B cell (primary cell): ENCODE results near the gene DOCK1. TPM values are rescaled to one million over a fixed set of nuclear protein-coding genes. Genes with fewer than 3 reads are reported as not detected.

ENCODE experiments used
- ATAC-seq: fragments of 200-7000 bp; cut with Tn5 transposase; one replicate; pipeline ENCODE4 v1.10.0; 2021; ENCODE audit warnings: low read depth, mild to moderate bottlenecking, moderate number of reproducible peaks, moderate library complexity
- CTCF ChIA-PET: fragments of 350-600 bp; sonication (Branson Sonifier 250); formaldehyde crosslinking; loops from one replicate; lab custom pipeline; 2021; ENCODE audit warnings: antibody characterized with exemption, inconsistent platforms; lab: Charles Lee
- POLR2A ChIA-PET: fragments of 350-600 bp; sonication (Branson Sonifier 250); formaldehyde crosslinking; loops from one replicate; lab custom pipeline; 2021; ENCODE audit warnings: antibody characterized with exemption; lab: Charles Lee
- DNase-seq: peaks from one replicate; pipeline ENCODE4 v3.0.0; 2013
- H2AFZ ChIP-seq: 2 replicates; pipeline ENCODE4 v1.6.1; 2012; ENCODE audit warnings: mild to moderate bottlenecking, low read depth, low read length; ENCODE audit not compliant: insufficient read depth, poor library complexity, severe bottlenecking
- H3K27ac ChIP-seq, 2 donors: 1 replicate in 1 of 2; 2 replicates in 1 of 2; pipeline ENCODE4 v1.5.1; 2012 to 2013; ENCODE audit warnings: low read length in 2 of 2, mild to moderate bottlenecking in 2 of 2, moderate library complexity in 1 of 2
- H3K27me3 ChIP-seq, 4 experiments: fragments of 200-600 bp in 1 of 4; sonication (generic) in 1 of 4; replicated peaks in 1 of 4; 1 replicate in 2 of 4; 2 replicates in 2 of 4; pipeline versions ENCODE4 v1.6.1 to v1.7.0; 2013 to 2016; ENCODE audit warnings: low read length in 3 of 4, mild to moderate bottlenecking in 2 of 4, mixed read lengths in 1 of 4, moderate library complexity in 1 of 4; ENCODE audit not compliant: insufficient read depth in 4 of 4, control insufficient read depth in 3 of 4; ENCODE audit errors: control extremely low read depth in 1 of 4
- H3K36me3 ChIP-seq, 2 experiments: replicated peaks in 1 of 2; 1 replicate in 1 of 2; 2 replicates in 1 of 2; pipeline versions ENCODE4 v1.6.1 to v1.7.1; 2013; ENCODE audit warnings: low read length in 1 of 2; ENCODE audit not compliant: insufficient read depth in 2 of 2, control insufficient read depth in 1 of 2; ENCODE audit errors: control extremely low read depth in 1 of 2, extremely low read depth in 1 of 2
- H3K4me1 ChIP-seq, 2 donors: fragments of 200-600 bp in 1 of 2; sonication (generic) in 1 of 2; 1 replicate in 1 of 2; 2 replicates in 1 of 2; pipeline versions ENCODE4 v1.5.1 to v1.6.1; 2013 to 2017; ENCODE audit warnings: low read length in 2 of 2; ENCODE audit not compliant: control insufficient read depth in 2 of 2, insufficient read depth in 2 of 2
- H3K4me2 ChIP-seq: replicated peaks from 2 replicates; pipeline ENCODE3; 2012; ENCODE audit warnings: mild to moderate bottlenecking, low read depth, low read length; ENCODE audit not compliant: poor library complexity, severe bottlenecking
- H3K4me3 ChIP-seq, 5 experiments: fragments of 200-600 bp in 1 of 5; sonication (generic) in 1 of 5; 1 replicate in 3 of 5; 2 replicates in 2 of 5; pipeline versions ENCODE4 v1.5.1 to v1.7.0; 2011 to 2016; ENCODE audit warnings: low read length in 4 of 5, mild to moderate bottlenecking in 4 of 5, low read depth in 2 of 5, control low read depth in 1 of 5, moderate library complexity in 1 of 5; ENCODE audit not compliant: insufficient read depth in 1 of 5; ENCODE audit errors: control extremely low read depth in 1 of 5, extremely low read depth in 1 of 5
- H3K79me2 ChIP-seq: fragments of 200-600 bp; sonication (generic); one replicate; pipeline ENCODE4 v1.6.0; 2016; ENCODE audit warnings: low read length; ENCODE audit not compliant: control insufficient read depth, insufficient read depth
- H3K9ac ChIP-seq: fragments of 200-600 bp; sonication (generic); 2 replicates; pipeline ENCODE4 v1.6.1; 2017; ENCODE audit warnings: mild to moderate bottlenecking, low read length, moderate library complexity
- H3K9me3 ChIP-seq, 3 donors: one replicate each; pipeline versions ENCODE4 v1.6.1 to v1.7.1; 2013; ENCODE audit warnings: low read length in 2 of 3; ENCODE audit not compliant: control insufficient read depth in 2 of 3, insufficient read depth in 1 of 3; ENCODE audit errors: control extremely low read depth in 1 of 3
- H4K20me1 ChIP-seq: 2 replicates; pipeline ENCODE4 v1.6.0; 2012; ENCODE audit warnings: mild to moderate bottlenecking, low read length; ENCODE audit not compliant: insufficient read depth, control insufficient read depth, poor library complexity, severe bottlenecking
- H3K27ac Mint-ChIP-seq: one replicate; pipeline ENCODE4 v1.8.0; 2021; ENCODE audit warnings: mixed read lengths
- H3K27me3 Mint-ChIP-seq: one replicate; pipeline ENCODE4 v1.8.0; 2021; ENCODE audit warnings: mixed read lengths
- H3K4me1 Mint-ChIP-seq: one replicate; pipeline ENCODE4 v1.8.0; 2021; ENCODE audit warnings: mixed read lengths
- H3K4me3 Mint-ChIP-seq: one replicate; pipeline ENCODE4 v1.8.0; 2021; ENCODE audit warnings: mixed read lengths
- H3K9me3 Mint-ChIP-seq: one replicate; pipeline ENCODE4 v1.8.0; 2022; ENCODE audit warnings: mixed read lengths; ENCODE audit not compliant: insufficient read depth
- EZH2 ChIP-seq: IDR thresholded peaks from 2 replicates; pipeline ENCODE4 v1.6.1; 2012; ENCODE audit warnings: borderline replicate concordance, low read depth, mild to moderate bottlenecking, moderate library complexity, low read length; ENCODE audit not compliant: insufficient read depth, poor library complexity, severe bottlenecking
- WGBS: methylation state at CpG from one replicate; pipeline ENCODE4 v1.1.5; 2013; ENCODE audit warnings: missing lambda C conversion rate; ENCODE audit not compliant: insufficient coverage; 5-methylcytosine and 5-hydroxymethylcytosine counted together
- intact Hi-C: fragments of 100-400 bp; cut with micrococcal nuclease; formaldehyde crosslinking; loops from one replicate; pipeline ENCODE4 v1.10.0; 2022
- polyA plus RNA-seq: library from polyadenylated mRNA; depleted of rRNA; stranded (reverse); fragments of >200 nt; gene quantifications from 2 replicates; pipeline ENCODE4 v1.2.3, GENCODE V29; 2012
- total RNA-seq, 2 donors: library from RNA; stranded (reverse); fragments of 120-200 nt in 1 of 2; gene quantifications; 1 replicate in 1 of 2; 2 replicates in 1 of 2; pipeline versions ENCODE4 v1.2.3 to v1.2.4, GENCODE V29; 2013 to 2022
- TF ChIP-seq, protein P1 (sequence below): fragments of 200-600 bp; IDR thresholded peaks from one replicate; pipeline ENCODE4 v1.8.0; 2022; ENCODE audit warnings: antibody characterized with exemption, mild to moderate bottlenecking

Gene DOCK1
- total and polyA plus RNA-seq, 2 donors (not counting 1 experiment from before 2014, with no cell fraction given) = not detected

DNA sequence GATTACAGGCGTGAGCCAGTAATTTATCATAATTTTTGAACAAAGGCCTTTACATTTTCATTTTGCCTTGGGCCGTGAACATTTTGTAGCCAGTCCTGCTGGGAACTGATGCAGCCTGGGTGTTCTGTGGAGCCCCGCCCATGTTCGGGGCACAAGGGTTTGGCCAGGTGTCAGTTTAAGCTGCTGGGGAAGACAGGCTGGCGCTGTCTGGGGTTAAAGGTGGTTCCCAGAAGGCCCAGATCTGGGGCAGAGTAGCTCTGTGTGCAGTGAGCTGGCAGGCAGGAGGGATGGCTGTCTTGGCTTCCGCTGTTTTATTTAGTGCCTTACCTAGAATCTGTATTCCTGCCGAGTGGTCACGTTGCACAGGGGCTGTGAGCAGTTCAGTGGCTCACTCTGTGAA lies 50.2 kb downstream of the DOCK1 start:
- Histone ChIP-seq H3K4me3 (no peak overlapping the region), H3K9ac (no peak overlapping the region), H3K4me1 (no peaks in the 10 kb centered on the region), H4K20me1 (no peaks in the 10 kb centered on the region), H3K36me3 (no peaks in the 10 kb centered on the region), H3K9me3 (peaks cover 0 to 31% (median 0%) of the 10 kb centered on the region in 3 donors), H3K27me3 (no peaks in the 10 kb centered on the region), H3K79me2 (no peaks in the 10 kb centered on the region), H3K27ac (no peak overlapping the region), H2AFZ (no peak overlapping the region), H3K4me2 (no peak overlapping the region)
- 86% methylated on average over 8 of the region's 8 CpGs for WGBS
- POLR2A ChIA-PET = no interaction called here
- H3K4me3 Mint-ChIP-seq = no peak overlapping the region
- DNase-seq (no peak), ATAC-seq (no peak)
- CTCF ChIA-PET = no interaction called here
- H3K27me3 Mint-ChIP-seq = no peaks in the 10 kb centered on the region
- H3K9me3 Mint-ChIP-seq = no peaks in the 10 kb centered on the region
- no peak overlapping the region for H3K27ac Mint-ChIP-seq
- TF ChIP-seq, protein P1, sequence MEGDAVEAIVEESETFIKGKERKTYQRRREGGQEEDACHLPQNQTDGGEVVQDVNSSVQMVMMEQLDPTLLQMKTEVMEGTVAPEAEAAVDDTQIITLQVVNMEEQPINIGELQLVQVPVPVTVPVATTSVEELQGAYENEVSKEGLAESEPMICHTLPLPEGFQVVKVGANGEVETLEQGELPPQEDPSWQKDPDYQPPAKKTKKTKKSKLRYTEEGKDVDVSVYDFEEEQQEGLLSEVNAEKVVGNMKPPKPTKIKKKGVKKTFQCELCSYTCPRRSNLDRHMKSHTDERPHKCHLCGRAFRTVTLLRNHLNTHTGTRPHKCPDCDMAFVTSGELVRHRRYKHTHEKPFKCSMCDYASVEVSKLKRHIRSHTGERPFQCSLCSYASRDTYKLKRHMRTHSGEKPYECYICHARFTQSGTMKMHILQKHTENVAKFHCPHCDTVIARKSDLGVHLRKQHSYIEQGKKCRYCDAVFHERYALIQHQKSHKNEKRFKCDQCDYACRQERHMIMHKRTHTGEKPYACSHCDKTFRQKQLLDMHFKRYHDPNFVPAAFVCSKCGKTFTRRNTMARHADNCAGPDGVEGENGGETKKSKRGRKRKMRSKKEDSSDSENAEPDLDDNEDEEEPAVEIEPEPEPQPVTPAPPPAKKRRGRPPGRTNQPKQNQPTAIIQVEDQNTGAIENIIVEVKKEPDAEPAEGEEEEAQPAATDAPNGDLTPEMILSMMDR = no peak
- no peak for TF ChIP-seq EZH2
- intact Hi-C loops = no loop called here
- no peaks in the 10 kb centered on the region for H3K4me1 Mint-ChIP-seq

DNA sequence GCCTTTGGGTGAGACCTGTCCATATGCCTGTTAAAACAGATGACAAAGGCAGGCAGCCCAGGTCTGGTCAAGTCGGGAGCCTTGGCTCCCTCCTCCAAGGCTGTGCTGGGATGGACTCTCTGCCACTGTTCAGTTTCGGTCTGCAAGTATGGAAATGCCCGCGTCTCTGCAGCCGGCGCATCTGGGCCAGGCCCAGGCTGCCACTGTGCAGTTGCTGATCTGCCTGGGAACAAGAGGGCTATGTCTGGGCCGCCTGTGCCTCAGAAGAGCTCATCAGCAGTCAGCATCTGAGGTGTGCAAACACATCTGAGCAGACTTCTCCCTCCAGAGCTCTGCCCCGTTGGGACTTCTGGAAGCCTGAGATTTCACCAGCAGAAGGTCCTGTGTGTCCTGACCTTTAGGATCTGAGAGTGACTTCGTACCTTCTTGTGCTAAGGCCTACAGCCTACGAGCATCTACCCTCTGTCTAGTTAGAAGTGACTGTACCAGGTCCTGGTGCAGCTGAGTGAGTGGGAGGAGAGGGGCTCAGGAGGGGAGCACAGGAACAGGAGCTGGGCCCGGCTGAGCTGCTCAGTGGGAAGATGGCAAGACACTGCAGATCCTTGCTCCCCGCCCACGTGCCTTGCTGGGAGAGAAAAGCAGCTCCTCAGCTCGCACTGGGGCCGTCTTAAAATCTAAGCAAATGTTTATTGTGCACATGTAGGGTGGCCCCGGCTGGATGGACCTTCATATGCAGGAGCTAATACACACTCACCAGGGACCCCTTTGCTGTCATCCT lies 50.9 kb downstream of the DOCK1 start:
- no peaks in the 10 kb centered on the region for H3K79me2 ChIP-seq
- H3K4me1 ChIP-seq = no peaks in the 10 kb centered on the region
- H3K4me2 ChIP-seq = no peak overlapping the region
- ATAC-seq (no peak), DNase-seq (no peak)
- H3K9me3 ChIP-seq = peaks cover 0 to 27% (median 0%) of the 10 kb centered on the region in 3 donors
- Mint-ChIP-seq H3K4me3 (no peak overlapping the region), H3K27me3 (no peaks in the 10 kb centered on the region), H3K4me1 (no peaks in the 10 kb centered on the region), H3K9me3 (no peaks in the 10 kb centered on the region), H3K27ac (no peak overlapping the region)
- no peak overlapping the region for H3K9ac ChIP-seq
- POLR2A ChIA-PET = no interaction called here
- CTCF ChIA-PET = no interaction called here
- H2AFZ ChIP-seq = no peak overlapping the region
- intact Hi-C loops = no loop called here
- WGBS = 79% methylated on average over 13 of the region's 16 CpGs
- H4K20me1 ChIP-seq = no peaks in the 10 kb centered on the region
- TF ChIP-seq, protein P1 = no peak
- TF ChIP-seq EZH2 = no peak
- no peaks in the 10 kb centered on the region for H3K27me3 ChIP-seq
- H3K27ac ChIP-seq = no peak overlapping the region
- H3K36me3 ChIP-seq = no peaks in the 10 kb centered on the region
- H3K4me3 ChIP-seq = no peak overlapping the region
